Stimulated activated CD4-positive, alpha-beta T cell treated with anti-CD3 and anti-CD28 coated beads, Interleukin-4, amount 100 ng/mL, for 1 hour (primary cell): ENCODE data around the gene C1orf35.
A peak's percentile ranks its signal among the peaks of the same experiment; 100 is the strongest.

Experiments
- DNase-seq: peaks from one replicate; pipeline ENCODE4 v3.0.0-alpha.2; 2020

C1orf35 gene

DNA sequence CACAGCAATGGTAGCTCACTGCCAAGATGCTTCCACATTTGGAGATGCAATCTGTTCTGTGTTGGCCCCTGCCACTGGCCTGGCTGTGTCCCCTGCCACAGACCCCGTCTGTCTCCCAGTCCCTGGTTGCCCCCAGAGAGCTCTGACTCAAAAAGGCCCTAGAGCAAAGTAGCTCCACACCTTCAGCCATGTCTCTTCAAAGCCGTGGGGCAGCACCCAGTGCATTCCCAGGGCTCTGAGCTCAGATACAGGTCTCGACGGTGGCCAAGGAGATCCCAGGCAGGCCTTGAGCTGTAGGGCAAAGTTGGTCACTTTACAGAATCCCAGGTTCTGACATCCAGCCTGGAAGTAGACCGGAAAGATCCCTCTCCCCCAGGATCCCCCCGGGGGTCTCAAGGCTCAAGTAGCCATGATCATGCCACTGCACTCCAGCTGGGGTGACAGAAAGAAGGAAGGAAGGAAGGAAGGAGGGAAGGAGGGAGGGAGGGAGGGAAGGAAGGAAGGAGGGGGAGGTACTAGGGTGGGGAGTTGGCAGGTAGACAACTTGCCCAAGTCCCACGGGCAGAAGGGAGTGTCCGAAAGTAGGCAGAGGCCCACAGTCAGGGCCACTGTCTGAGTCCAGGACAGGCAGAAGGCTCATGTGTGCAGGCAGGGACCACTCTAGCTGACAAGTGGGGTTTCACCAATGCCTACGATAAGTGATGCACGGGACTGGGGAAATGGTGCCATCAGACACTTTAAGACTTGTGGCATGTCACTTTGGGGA is 25.4 kb downstream of the C1orf35 start:
- DNase-seq = peak; percentile 0

DNA sequence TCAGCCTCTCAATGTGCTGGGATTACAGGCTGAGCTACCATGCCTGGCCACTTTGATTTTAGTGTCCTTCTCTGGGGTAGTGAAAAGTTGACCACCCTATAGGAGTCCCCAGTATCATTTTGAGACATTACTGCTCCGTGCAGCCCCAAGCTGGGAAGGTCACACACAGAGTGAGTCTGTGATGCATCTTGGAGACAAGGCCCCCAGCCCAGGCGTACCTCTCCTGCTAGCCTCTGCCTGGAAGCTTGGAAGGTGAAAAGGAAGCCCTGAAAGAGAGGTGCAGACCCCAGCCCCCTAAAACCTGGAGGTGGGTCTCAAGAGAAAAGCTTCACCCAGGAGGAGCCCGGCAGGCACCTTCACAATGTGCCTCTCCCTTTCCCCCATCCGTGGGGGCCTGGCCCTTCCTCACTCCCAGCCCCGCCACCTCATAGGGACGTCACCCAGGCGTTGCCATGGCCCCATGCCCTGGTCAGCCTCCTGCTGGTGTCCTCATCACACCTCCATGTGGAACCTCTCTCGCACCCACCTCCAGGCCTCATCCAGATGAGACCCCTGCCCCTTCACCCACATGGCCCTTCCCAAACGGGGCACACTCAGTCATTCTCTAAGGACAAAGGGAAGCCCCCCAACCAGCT is 26.2 kb downstream of the C1orf35 start:
- no peak for DNase-seq

DNA sequence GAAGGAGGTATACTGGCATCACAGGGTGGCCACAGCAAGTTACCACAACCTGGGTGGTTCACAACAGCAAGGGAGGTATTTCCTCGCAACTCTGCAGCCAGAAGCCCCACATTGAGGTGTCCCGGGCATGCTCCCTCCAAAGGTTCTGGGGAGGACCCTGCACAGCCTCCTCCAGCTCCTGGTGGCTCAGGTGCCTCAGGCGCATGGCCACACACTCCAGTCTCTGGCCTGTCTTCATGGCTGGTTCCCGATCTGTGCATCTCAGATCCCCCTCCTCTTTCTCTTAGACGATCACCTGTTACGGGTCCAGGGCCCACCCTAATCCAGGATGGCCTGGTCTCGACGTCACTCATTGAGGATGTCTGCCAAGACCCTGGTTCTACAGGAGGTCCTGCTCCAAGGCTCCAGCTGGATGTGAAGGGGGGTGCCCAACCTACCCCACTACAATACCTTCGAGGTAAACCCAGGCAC is 27.3 kb downstream of the C1orf35 start:
- DNase-seq = no peak

DNA sequence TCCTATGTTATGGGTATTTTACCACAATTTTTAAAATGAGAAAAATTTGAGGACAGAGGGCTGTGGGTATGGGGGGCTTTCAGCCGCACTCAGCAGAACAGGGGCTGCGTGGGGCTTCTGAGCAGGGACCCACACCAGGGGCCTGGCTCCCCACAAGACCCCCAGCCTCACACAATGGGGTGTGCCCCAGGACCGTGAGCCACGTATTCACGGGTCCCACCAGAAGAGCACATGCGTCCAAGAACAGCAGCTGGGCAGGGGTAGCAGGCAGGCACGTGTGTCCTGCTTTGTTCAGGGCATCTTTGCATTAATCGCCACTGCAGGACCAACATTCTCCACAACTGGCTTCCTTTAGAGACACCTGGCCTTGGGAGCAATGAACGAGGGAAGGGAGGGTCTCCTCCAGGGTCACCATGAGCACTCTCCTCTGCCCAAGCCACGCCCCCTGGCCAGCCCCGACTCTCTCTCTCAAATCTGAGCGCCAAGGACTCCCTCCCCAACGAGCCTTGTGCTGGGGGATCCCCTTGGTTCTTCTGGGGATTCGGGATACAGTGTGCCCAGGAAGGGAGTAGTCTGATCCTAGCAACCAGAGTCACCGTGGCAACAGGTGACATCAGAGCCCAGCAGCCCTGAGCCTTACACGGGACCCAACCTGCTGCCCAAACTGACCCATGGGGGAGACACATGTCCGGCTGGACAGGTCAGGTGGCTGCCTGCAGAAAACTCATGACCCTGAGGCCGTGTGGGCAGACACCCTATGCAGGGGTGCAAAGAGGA is 28.0 kb downstream of the C1orf35 start:
- DNase-seq = no peak

DNA sequence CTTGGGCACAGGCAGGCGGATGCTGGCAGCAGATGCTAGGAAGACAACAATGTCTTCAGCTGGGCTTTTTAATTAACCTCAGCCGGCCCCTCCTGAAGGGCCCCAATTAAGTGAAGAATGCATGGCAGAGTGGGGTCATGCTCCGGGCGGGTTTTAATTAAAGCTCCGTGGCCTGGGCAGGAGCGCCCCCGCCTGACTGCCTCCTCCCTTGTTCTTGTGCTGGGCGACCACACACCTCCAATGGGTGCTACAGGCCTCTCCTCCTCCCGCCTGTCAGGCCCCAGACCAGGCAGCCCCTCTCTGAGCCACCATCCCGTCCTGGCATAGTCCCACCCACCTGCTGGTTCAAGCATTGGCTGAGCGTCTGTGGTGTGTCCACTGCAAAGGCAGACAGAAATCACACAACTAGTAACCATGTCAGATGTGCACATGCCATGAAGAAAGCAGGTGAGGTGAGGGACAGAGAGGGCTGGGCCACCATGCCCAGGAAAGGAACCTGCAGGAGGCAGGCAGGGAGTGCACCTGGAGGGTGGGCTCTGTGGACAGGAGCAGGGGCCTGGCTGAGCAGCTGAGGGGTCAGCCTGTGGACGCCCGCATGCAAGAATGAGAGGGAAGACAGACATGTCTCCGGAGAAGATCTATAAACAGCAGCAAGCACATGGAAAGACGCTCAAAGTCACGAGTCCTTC is 29.1 kb downstream of the C1orf35 start:
- no peak for DNase-seq

DNA sequence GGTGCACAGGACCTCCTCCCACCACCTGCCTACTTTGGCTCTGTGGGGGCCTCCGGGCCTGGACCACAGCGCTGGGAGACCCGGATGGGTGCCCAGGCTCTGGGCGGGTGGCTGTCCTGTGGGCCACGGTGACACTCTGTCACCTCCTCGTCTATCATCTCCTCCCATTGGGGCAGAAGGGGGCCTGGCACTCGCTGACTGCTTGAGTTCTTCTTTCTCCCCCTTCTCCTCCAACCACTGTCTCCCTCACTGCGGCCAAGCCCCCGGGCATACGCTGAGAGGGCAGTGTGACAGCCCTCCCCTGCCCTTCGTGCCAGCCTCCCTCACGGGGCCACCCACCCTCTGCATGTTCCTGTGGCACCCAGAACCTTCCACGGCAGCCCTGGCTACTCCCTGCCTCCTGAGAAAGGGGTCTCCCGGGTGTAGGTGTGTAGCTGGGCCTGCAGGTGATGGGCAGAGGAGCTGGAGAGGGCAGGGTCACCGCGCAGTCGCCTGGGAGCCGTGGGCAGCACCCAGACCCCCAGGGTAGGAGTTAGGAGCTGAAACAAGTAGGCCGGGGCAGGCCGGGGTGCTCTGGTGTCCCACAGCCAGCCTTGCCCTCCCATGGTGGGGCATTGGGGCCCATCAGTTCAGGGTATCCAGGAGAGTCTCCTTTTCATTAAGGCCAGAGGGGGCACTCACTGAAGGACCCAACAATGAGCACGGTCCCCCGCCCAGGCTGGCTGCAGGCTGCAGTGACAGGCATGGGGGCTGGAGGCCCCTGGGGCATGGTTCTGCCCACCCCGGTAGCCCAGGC is 29.9 kb downstream of the C1orf35 start:
- DNase-seq = no peak

DNA sequence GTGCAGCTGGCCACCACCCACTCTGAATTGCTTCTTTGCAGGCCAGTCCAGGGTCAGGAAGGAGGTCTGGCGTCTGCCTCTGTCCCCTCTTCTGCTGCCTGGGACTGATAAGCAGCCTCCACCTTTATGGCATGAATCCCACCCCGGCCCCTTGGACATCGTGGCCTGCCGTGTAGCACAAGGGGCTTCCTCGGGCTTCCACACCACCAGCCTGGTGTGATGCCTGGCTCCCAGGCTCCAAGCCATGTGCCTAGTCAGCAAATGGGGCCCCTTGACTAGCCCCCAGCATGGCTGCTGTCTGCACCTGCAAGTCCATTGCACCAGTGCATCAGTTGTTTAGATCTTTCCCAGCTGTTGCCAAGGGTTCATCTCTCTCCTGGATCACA is 30.5 kb downstream of the C1orf35 start:
- no peak for DNase-seq

DNA sequence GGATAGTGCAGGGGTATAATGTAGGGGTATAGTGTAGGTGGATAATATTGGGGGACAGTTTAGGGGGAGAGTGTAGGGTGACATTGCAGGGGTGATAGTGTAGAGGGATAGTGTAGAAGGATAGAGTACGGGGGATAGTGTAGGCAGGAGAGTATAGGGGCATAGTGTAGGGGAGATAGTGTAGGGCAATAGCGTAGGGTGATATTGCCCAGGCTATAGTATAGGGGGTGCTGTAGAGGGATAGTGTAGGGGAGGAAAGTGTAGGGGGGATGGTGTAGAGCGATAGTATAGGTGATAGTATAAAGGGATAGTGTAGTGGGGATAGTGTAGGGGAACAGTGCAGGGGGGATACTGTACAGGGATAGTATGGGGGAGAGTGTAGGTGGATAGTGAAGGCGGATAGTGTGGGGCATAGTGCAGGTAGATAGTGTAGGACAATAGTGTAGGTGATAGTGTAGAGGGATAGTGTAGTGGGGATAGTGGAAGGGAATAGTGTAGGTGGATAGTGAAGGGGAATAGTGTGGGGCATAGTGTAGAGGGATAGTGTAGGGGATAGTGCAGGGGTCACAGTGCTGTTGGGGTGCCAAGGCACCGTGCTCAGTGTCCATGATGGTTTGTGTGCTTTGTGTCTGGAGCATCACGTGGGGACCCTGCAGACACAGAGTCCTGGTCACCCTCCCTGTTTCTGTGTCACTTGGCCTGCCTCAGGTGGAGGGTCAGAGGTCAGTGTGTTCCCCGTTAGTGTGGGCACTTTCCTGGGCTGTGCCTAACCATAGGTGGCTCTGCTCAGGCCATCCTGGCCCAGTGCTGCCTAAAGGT is 31.1 kb downstream of the C1orf35 start:
- no peak for DNase-seq

DNA sequence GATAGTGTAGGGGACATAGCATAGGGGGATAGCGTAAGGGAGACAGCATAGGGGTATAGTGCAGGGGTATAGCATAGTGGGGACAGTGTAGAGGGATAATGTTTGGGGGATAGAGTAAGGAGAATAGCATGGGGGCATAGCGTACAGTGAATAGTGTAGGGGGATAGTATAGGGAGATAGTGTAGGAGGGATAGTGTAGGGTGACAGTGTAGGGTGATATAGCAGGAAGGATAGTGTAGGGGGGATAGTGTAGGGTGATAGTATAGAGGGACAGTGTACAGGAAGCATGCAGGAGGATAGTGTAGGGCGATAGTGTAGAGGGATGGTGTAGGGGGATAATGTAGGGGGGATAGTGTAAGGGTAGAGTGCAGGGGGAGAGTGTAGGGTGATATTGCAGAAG is 32.3 kb downstream of the C1orf35 start:
- no peak for DNase-seq

DNA sequence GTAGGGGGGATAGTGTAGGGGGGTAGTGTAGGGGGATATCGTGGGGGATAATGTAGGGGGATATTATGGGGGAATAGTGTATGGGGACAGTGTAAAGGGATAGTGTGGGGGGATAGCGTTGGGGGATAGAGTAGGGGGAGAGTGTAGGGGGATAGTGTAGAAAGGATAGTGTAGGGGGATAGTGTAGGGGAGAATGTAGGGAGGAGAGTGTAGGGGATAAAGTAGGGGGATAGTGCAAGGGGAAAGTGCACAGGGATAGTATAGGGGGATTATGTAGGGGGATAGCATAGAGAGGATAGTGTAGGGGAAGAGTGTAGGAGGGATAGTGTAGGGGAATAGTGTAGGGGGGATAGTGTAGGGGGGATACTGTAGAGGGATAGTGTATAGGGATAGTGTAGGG is 33.0 kb downstream of the C1orf35 start:
- DNase-seq = no peak

DNA sequence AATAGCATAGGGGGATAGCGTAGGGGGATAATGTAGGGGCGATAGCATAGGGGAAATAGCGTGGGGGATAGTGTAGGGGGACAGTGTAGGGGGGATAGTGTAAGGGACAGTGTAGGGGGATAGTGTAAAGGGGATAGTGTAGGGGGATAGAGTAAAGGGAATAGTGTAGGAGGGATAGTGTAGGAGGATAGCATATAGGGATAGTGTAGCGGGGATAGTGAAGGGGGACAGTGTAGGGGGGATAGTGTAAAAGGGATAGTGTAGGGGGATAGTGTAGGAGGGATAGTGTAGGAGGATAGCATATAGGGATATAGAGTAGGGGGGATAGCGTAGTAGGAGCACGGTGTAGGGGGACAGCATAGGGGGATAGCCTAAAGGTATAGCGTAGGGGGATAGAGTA is 34.8 kb downstream of the C1orf35 start:
- DNase-seq = no peak

DNA sequence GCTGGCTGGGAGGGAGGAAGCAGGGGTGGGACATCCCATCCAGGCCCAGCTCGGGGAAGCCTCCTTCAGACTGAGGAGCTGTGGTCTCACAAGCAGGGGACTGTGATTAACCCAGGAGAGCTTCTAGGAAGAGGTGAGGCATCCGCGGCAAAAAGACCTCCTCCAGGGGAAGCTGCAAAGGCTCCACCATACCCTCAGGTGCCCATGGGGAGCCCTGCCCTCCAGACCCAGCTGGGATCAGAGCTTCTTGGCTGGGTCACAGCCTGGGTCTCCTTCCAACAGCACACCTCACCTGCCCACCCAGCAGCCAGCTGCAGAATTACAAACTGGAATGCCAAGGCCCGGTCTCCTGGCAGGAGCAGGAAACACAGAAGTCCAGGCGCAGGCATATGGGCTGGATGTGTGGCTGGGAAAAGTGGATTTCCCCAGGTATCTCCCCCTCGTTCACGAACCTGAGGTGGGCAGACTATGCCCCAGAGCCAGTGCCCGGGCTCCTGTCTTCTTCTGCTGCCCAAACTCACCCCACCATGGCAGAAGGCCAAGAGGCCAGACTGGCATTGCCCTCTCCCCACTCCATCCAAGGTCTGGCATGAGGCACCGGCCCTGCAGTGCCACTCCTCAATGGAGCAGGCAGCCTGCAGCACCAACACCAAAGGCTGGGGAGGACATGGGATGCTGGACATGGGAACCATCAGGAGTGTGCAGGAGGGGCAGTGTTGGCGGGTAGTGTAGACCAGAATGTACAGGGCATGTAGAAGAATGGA is 36.1 kb downstream of the C1orf35 start:
- no peak for DNase-seq

DNA sequence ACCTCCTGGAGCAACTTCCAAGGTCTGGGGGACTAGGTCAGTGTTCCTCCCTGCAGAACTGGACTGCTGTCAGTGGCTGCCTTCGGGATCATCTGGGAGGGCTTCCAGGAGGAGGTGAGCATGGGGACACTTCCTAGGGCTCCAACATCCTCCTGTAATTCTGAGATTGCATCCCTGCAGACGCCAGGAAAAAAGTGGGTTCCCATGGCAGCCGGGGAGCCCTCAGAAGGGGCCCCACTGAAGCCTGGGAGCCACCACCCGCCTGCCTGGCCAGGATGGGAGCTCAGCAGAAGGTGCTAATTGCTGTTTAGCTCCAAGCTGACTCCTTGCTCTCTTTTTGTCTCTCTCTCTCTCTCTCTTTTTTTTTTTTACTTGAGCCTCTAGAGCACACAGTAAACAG is 36.7 kb downstream of the C1orf35 start:
- DNase-seq = no peak

DNA sequence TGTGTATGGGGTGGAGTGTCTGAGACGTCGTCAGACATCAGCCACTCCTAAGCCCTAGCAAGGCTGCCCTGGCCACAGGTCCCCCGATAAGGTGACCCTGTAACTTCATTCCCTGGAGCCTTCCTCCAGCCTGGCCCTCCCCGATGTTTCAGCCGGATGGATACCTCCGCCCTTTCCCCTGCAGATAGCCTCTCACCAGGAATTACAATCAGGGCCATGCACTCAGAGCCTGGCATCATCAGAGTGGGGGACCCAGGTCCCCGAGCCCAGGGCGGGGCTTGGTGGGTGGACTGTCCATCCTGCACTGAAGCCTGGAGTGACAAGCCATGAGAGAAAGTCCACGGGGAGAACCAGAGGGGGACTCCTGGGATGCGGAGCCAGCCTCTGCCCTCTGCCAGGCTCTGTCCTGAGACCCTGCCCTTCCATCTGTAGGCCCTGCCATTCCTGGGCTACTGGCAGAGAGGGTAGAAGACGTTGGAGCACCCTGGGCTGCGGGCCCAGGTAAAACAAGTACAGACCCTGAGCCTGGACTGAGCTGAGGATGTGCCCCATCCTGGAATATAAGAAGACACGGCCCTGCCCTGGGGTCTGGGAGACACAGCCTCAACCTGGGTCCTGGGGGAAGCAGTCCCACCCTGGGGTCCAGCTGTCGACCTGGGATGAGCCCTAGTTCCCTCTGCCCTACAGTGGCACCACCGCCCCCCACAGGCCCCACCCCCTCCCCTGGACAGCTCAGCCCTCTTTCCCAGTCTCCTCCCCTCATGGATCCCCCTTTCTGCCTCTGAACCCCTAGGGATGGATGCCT is 37.4 kb downstream of the C1orf35 start:
- no peak for DNase-seq

DNA sequence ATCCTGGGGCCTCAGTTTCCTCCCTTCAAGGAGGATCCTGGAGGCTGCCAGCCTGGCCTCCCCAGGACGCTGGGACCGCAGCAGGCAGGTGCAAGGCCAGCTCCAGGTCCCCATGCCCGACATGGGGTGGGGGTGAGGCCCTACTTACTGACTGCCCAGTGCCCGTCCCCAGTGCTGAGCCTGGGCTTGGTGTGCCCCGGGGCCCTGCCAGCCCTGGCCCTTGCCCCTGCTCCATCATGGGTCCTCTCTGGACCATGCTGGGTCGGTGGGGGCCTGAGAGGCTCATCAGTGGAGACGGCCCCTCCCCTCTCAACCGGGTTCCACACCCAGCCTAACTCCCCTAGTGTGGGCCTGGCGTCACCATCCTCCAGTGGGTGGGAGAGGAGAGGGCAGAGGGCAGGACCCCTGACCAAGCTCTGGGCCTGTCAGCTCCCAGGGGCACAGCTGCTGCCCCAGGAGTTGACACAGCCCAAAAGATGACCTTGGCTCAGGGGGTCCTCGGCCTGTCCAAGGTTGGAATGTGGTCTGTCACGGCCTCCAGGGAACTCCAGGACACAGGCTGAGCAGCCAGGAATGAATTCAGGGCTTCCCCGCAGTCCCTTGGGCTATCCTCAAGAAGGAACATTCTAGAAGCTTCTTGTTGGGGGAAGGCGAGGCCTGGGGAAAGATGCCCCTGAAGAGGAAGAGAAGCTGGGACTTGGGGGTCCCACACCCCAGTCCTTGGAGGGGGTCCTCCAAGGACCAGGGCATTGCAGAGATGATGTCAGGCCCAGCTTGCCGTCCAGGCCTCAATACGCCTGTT is 38.2 kb downstream of the C1orf35 start:
- no peak for DNase-seq

DNA sequence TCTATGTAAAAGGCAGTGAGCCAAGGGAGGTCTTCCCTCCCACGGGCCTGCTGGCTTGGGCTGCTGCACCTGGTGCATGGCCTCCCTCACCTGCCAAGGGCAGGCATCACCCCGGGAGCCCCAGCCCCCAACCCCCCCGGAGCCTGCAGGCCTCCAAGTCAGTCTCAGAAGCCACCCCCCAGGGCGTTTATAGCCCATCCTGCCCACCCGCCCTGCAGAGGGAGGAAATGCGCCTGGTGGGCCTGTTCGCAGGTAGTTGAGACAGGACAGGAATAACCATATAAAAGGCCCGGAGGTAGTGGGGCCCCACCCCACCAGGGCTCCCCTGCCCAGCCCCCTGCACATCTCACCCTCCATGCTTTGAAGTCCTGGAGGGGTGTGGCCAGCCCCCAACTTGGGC is 38.8 kb downstream of the C1orf35 start:
- DNase-seq = no peak

DNA sequence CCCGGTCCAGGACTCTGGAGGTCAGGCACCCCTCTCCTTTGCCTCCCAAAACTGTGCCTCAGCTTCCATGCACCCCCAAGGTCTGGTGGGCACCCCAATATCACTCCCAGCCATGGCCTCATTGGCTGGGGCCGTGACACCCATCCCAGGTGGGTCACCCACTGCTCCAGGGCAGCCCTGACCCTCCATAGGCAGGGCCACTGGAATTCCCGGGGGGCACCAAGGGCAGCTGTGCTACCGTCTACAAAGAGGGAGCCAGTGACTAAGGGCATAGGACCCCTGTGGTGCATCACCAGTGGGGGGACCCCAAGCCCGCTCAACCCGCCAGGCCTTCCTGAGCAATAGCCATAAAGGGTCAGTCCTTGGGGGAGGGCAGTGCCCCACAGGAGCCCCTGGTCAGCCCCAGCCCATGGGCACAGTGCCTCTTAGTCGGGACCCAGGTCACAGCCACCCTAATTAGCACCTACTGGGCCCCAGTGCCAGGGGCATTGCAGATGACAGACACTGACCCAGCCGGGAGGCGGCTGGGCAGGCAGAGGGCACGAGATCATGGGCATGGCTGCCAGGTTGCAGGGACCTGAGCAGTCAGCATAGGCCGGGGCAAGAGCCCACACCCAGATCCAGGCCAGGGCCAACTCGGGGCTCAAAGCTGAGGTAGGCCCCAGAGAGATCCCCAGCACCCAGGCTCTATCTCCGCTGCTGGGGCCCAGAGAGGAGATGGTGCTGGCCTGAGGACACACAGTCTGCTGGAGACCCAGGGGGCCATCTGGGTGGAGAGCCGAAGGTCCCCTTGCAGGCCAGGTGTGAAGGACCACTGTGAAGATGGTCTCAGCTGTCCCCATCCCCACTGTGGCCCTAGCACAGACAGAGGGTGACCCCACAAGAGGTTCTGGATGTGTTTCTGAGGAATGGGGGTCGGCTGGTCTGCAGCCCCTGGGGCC is 39.6 kb downstream of the C1orf35 start:
- no peak for DNase-seq

DNA sequence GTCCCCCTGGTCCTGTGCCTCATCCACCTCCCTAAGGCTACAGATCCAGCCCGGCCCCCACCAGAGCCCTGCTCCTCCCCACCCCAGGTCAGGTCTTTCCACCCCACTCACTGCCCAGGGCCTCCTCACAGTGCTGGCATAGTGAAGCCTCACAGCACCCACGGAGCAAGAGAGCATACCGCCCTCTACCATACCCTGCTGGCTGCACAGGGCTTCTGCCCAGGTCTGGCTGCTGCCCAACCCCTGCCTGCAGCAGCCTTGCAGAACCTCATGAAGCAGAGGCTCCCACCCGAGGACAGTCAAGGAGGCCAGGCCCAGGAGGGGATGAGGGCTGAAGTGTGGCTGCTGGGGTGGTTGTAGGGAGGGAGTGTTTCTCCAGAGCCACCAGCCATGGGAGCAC is 40.3 kb downstream of the C1orf35 start:
- no peak for DNase-seq
